ENCODE results near the gene DMBX1. TPM values are rescaled to one million over a fixed set of nuclear protein-coding genes. Genes with fewer than 3 reads are reported as not detected.

Gene DMBX1
- polyA plus RNA-seq, 1 of the 3 experiments (the other 2 are of a cell fraction): not detected

DNA sequence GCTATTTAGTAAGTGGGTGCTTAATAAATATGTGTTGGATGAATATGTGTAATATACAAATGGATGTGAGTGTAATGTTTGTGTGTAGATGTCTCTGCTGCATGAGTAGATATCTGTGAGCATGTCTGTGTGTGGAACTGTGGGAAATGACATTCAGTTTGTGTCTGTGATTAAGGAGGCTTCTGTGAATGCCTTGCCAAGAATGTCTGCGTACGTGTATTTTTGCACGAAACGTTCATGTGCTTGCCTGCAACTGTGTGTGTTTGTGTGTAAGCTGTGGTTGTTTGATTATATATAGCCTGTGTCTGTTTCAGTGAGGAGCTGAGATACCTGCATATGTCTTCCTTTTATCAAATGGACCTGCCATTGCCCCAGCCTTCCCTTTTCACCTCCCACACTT, 13.8 kb downstream of the DMBX1 start:
- H3K4me1 ChIP-seq (ENCODE audit: control insufficient read depth in 1 of 2, insufficient read depth in 2 of 2, low read depth in 1 of 2, low read length in 1 of 2): no peaks in the 10 kb centered on the region

GRCh38 chr1:46506470-46507219, 17.0 kb downstream of the DMBX1 start:
- 70% methylated on average over 9 of the region's 17 CpGs for whole genome bisulfite sequencing (ENCODE audit: low lambda C conversion rate)
- no peaks in the 10 kb centered on the region; the same call in 1 of the 2 replicates for H3K27me3 ChIP-seq (ENCODE audit: insufficient read depth)
- H3K79me2 ChIP-seq (ENCODE audit: insufficient read depth): no peaks in the 10 kb centered on the region
- POLR2A ChIA-PET: no interaction called here
- no peaks in the 10 kb centered on the region for H3K36me3 ChIP-seq (replicated peaks in 1 of 2; ENCODE audit: control insufficient read depth in 1 of 2, insufficient read depth in 2 of 2, low read length in 1 of 2)
- H4K20me1 ChIP-seq (ENCODE audit: insufficient read depth): no peaks in the 10 kb centered on the region
- H3K9me3 ChIP-seq: no peaks in the 10 kb centered on the region
- no peaks in the 10 kb centered on the region for H3F3A ChIP-seq (replicated peaks; ENCODE audit: insufficient read depth)
- no peaks in the 10 kb centered on the region for H3K9me2 ChIP-seq
- no peak overlapping the region for H3K27ac ChIP-seq (ENCODE audit: low read depth in 2 of 2, low read length in 1 of 2)
- no peak overlapping the region for H3K4me2 ChIP-seq
- H3K9ac ChIP-seq: no peak overlapping the region
- no peaks in the 10 kb centered on the region for H3K4me1 ChIP-seq (ENCODE audit: control insufficient read depth in 1 of 2, insufficient read depth in 2 of 2, low read depth in 1 of 2, low read length in 1 of 2)
- TF ChIP-seq SMC3 (IDR thresholded peaks at IDR 0.05; ENCODE audit: low read depth, low read length) (no peak), PBX3 (IDR thresholded peaks at IDR 0.05) (no peak), MAX (IDR thresholded peaks at IDR 0.05; ENCODE audit: low read depth) (no peak), CTCF (IDR thresholded peaks at IDR 0.05) (no peak), FOXM1 (IDR thresholded peaks at IDR 0.05; ENCODE audit: low read depth) (no peak), TCF12 (IDR thresholded peaks at IDR 0.05) (no peak), JUND (IDR thresholded peaks at IDR 0.05) (no peak), TEAD4 (IDR thresholded peaks at IDR 0.05; ENCODE audit: borderline replicate concordance, insufficient read depth) (no peak), EZH2phosphoT487 (IDR thresholded peaks at IDR 0.05; ENCODE audit: borderline replicate concordance, low read depth) (no peak)
- TF ChIP-seq, protein P1, sequence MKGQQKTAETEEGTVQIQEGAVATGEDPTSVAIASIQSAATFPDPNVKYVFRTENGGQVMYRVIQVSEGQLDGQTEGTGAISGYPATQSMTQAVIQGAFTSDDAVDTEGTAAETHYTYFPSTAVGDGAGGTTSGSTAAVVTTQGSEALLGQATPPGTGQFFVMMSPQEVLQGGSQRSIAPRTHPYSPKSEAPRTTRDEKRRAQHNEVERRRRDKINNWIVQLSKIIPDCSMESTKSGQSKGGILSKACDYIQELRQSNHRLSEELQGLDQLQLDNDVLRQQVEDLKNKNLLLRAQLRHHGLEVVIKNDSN (IDR thresholded peaks at IDR 0.05; ENCODE audit: borderline replicate concordance, low read depth): no peak
- no peak overlapping the region for H2AFZ ChIP-seq (ENCODE audit: low read depth)
- DNase-seq: no peak
- no peak overlapping the region for H3K4me3 ChIP-seq (ENCODE audit: low read depth in 2 of 2, low read length in 1 of 2)
- CTCF ChIA-PET: interaction anchor here (0.8 to 3.0 kb wide), 5 partner anchors 10 to 60 kb away, joined by 3 to 13 read pairs (median 6); no protein-coding TSS in a partner anchor

More for the DNA sequence above, 13.8 kb downstream of the DMBX1 start:
- no peak for DNase-seq
- Histone ChIP-seq H3K9ac (no peak overlapping the region), H3K9me3 (no peaks in the 10 kb centered on the region), H2AFZ (ENCODE audit: low read depth) (no peak overlapping the region), H3K27ac (ENCODE audit: low read depth in 2 of 2, low read length in 1 of 2) (no peak overlapping the region), H3K79me2 (ENCODE audit: insufficient read depth) (no peaks in the 10 kb centered on the region), H4K20me1 (ENCODE audit: insufficient read depth) (no peaks in the 10 kb centered on the region), H3K4me2 (no peak overlapping the region), H3K36me3 (replicated peaks in 1 of 2; ENCODE audit: control insufficient read depth in 1 of 2, insufficient read depth in 2 of 2, low read length in 1 of 2) (no peaks in the 10 kb centered on the region), H3K4me3 (ENCODE audit: low read depth in 2 of 2, low read length in 1 of 2) (no peak overlapping the region), H3F3A (replicated peaks; ENCODE audit: insufficient read depth) (no peaks in the 10 kb centered on the region), H3K9me2 (no peaks in the 10 kb centered on the region), H3K27me3 (ENCODE audit: insufficient read depth) (no peaks in the 10 kb centered on the region; the same call in 1 of the 2 replicates)
- TF ChIP-seq, protein P1 (IDR thresholded peaks at IDR 0.05; ENCODE audit: borderline replicate concordance, low read depth): no peak
- no peak for TF ChIP-seq CHD2 (IDR thresholded peaks at IDR 0.05; ENCODE audit: low read length, partially characterized antibody)
- WGBS (ENCODE audit: low lambda C conversion rate): 68% methylated on average over 4 of the region's 4 CpGs
- CTCF ChIA-PET: interaction anchor here (1.0 to 2.7 kb wide), 2 partner anchors 19 to 57 kb away, joined by 4 to 13 read pairs; no protein-coding TSS in a partner anchor
- POLR2A ChIA-PET: no interaction called here
